H1 (cell line): ENCODE results near the gene TVP23A. TPM values are rescaled to one million over a fixed set of nuclear protein-coding genes. Genes with fewer than 3 reads are reported as not detected.

Source experiments
- CTBP2 ChIP-seq: IDR thresholded peaks from 2 replicates; pipeline ENCODE4 v1.7.0; 2011; ENCODE audit warnings: borderline replicate concordance, mild to moderate bottlenecking, moderate library complexity, mixed read lengths, low read length; ENCODE audit not compliant: insufficient read depth, insufficient read length
- NANOG ChIP-seq: IDR thresholded peaks from 2 replicates; pipeline ENCODE4 v1.6.1; 2011; ENCODE audit warnings: low read length, low read depth, mild to moderate bottlenecking, inconsistent platforms; ENCODE audit not compliant: insufficient read depth, poor library complexity, severe bottlenecking
- SIX5 ChIP-seq: IDR thresholded peaks from 2 replicates; pipeline ENCODE4 v1.6.1; 2011; ENCODE audit warnings: mild to moderate bottlenecking, low read depth, low read length
- TAF7 ChIP-seq: optimal IDR thresholded peaks from 2 replicates; pipeline ENCODE3; 2011; ENCODE audit warnings: low read depth, mild to moderate bottlenecking, inconsistent platforms, low read length, moderate library complexity, borderline replicate concordance
- polyA plus RNA-seq, 7 experiments: library from polyadenylated mRNA; depleted of rRNA in 3 of 7; stranded (reverse) in 5 of 7; unstranded in 2 of 7; fragments of >200 nt in 5 of 7; fragments of 200-250 nt in 2 of 7; gene quantifications; 1 replicate in 5 of 7; 2 replicates in 1 of 7; 4 replicates in 1 of 7; pipeline versions ENCODE4 v1.2.1 to v1.2.3, GENCODE V29; 2011 to 2013; ENCODE audit warnings: missing spikeins in 2 of 7, mixed read lengths in 2 of 7
- total RNA-seq: library from RNA; stranded (reverse); fragmentation: NEBNext Ultra II Directional; extraction: Animal tissue kit (Norgen Biotek cat#: 25700); gene quantifications from 2 replicates; pipeline ENCODE4 v1.2.1, GENCODE V29; 2021
- TF ChIP-seq, protein P1 (sequence below): fragments of 300-600 bp; sonication (generic); IDR thresholded peaks from 2 replicates; pipeline ENCODE4 v1.7.1; 2012; ENCODE audit warnings: low read length, moderate library complexity, mild to moderate bottlenecking, inconsistent platforms; ENCODE audit not compliant: insufficient replicate concordance
- TF ChIP-seq, protein P2 (sequence below): IDR thresholded peaks from 2 replicates; pipeline ENCODE4 v1.6.1; 2012; ENCODE audit warnings: low read length, inconsistent platforms

The TVP23A gene
- total and polyA plus RNA-seq, 2 of the 8 experiments (the other 6 are each of a cell fraction or from before 2014, with no cell fraction given) = 2.2 to 3.1 TPM

DNA sequence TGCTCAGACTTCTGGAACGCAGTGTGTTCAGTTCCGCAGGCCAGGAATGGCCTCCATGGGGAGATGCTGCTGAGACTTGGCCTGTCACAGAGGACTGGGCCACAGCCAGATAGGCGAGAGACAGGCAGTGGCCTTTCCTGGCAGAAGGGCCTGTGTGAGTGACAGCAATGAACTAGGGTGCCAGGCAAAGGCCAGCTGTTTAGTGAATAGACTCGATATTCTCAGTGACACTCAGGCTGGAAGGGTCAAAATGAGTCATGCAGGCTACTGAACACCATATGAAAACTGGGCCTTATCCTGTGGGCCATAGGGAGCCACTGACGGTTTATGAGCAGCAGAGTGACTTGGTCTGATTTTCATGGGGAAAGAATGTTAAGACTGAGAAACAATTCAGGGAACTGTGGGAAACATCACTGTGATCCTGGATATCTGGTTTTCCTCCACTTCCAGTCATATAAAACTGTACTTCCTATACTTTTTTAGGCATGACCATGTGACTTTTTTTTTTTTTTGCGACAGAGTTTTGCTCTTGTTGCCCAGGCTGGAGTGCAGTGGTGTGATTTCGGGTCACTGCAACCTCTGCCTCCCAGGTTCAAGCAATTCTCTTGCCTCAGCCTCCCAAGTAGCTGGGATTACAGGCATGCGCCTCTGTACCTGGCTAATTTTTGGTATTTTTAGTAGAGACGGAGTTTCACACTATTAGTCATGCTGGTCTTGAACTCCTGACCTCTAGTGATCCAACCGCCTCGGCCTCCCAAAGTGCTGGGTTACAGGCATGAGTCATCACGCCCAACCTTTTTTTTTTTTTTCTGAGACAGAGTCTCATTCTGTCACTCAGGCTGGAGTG, 80.1 kb downstream of the TVP23A start (continued):
- TF ChIP-seq, protein P1, sequence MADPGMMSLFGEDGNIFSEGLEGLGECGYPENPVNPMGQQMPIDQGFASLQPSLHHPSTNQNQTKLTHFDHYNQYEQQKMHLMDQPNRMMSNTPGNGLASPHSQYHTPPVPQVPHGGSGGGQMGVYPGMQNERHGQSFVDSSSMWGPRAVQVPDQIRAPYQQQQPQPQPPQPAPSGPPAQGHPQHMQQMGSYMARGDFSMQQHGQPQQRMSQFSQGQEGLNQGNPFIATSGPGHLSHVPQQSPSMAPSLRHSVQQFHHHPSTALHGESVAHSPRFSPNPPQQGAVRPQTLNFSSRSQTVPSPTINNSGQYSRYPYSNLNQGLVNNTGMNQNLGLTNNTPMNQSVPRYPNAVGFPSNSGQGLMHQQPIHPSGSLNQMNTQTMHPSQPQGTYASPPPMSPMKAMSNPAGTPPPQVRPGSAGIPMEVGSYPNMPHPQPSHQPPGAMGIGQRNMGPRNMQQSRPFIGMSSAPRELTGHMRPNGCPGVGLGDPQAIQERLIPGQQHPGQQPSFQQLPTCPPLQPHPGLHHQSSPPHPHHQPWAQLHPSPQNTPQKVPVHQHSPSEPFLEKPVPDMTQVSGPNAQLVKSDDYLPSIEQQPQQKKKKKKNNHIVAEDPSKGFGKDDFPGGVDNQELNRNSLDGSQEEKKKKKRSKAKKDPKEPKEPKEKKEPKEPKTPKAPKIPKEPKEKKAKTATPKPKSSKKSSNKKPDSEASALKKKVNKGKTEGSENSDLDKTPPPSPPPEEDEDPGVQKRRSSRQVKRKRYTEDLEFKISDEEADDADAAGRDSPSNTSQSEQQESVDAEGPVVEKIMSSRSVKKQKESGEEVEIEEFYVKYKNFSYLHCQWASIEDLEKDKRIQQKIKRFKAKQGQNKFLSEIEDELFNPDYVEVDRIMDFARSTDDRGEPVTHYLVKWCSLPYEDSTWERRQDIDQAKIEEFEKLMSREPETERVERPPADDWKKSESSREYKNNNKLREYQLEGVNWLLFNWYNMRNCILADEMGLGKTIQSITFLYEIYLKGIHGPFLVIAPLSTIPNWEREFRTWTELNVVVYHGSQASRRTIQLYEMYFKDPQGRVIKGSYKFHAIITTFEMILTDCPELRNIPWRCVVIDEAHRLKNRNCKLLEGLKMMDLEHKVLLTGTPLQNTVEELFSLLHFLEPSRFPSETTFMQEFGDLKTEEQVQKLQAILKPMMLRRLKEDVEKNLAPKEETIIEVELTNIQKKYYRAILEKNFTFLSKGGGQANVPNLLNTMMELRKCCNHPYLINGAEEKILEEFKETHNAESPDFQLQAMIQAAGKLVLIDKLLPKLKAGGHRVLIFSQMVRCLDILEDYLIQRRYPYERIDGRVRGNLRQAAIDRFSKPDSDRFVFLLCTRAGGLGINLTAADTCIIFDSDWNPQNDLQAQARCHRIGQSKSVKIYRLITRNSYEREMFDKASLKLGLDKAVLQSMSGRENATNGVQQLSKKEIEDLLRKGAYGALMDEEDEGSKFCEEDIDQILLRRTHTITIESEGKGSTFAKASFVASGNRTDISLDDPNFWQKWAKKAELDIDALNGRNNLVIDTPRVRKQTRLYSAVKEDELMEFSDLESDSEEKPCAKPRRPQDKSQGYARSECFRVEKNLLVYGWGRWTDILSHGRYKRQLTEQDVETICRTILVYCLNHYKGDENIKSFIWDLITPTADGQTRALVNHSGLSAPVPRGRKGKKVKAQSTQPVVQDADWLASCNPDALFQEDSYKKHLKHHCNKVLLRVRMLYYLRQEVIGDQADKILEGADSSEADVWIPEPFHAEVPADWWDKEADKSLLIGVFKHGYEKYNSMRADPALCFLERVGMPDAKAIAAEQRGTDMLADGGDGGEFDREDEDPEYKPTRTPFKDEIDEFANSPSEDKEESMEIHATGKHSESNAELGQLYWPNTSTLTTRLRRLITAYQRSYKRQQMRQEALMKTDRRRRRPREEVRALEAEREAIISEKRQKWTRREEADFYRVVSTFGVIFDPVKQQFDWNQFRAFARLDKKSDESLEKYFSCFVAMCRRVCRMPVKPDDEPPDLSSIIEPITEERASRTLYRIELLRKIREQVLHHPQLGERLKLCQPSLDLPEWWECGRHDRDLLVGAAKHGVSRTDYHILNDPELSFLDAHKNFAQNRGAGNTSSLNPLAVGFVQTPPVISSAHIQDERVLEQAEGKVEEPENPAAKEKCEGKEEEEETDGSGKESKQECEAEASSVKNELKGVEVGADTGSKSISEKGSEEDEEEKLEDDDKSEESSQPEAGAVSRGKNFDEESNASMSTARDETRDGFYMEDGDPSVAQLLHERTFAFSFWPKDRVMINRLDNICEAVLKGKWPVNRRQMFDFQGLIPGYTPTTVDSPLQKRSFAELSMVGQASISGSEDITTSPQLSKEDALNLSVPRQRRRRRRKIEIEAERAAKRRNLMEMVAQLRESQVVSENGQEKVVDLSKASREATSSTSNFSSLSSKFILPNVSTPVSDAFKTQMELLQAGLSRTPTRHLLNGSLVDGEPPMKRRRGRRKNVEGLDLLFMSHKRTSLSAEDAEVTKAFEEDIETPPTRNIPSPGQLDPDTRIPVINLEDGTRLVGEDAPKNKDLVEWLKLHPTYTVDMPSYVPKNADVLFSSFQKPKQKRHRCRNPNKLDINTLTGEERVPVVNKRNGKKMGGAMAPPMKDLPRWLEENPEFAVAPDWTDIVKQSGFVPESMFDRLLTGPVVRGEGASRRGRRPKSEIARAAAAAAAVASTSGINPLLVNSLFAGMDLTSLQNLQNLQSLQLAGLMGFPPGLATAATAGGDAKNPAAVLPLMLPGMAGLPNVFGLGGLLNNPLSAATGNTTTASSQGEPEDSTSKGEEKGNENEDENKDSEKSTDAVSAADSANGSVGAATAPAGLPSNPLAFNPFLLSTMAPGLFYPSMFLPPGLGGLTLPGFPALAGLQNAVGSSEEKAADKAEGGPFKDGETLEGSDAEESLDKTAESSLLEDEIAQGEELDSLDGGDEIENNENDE = no peak
- no peak for TF ChIP-seq NANOG
- TF ChIP-seq TAF7 = no peak
- TF ChIP-seq, protein P2, sequence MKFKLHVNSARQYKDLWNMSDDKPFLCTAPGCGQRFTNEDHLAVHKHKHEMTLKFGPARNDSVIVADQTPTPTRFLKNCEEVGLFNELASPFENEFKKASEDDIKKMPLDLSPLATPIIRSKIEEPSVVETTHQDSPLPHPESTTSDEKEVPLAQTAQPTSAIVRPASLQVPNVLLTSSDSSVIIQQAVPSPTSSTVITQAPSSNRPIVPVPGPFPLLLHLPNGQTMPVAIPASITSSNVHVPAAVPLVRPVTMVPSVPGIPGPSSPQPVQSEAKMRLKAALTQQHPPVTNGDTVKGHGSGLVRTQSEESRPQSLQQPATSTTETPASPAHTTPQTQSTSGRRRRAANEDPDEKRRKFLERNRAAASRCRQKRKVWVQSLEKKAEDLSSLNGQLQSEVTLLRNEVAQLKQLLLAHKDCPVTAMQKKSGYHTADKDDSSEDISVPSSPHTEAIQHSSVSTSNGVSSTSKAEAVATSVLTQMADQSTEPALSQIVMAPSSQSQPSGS = no peak
- no peak for TF ChIP-seq CTBP2
- TF ChIP-seq SIX5 = no peak
